ENCODE results near the gene TMEM72.

DNA sequence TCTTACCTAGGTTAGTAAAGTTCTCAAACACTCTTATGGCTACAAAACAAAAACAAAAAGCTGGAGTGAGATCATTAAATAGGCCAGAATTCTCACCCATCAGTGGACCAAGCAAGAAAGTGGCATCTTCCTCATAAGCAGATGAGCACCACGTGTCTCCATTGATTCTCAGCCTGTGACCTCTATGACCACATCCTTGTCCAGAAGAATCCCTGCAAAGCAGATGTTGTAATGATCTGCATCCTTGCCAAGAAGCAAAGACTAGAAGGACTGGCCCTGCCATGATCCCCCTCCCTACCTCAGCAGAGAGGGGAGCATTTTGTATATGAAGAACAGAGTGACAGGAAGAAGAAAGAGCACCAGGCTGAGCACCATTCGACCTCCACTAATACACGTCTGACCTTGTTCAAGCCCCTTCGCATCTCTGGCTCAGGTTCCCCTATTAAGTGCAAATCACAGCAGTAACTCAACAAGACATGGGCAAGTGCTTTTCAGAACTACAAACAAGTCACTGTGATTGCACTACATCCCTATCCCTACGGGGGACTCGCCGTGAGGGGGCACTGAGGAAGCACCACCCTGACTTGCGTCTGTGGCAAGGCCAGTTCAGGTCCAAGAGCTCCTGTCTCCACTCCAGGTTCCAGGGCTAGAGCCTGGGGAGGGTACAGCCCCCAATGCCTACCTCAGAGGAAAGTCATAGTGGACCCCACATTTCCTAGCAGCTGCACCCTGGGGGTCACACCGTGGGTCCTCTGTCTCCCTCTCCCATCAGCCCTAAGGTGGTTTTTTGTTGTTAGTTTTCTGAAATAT is 26.3 kb downstream of the TMEM72 start:
- TF ChIP-seq, protein P1, sequence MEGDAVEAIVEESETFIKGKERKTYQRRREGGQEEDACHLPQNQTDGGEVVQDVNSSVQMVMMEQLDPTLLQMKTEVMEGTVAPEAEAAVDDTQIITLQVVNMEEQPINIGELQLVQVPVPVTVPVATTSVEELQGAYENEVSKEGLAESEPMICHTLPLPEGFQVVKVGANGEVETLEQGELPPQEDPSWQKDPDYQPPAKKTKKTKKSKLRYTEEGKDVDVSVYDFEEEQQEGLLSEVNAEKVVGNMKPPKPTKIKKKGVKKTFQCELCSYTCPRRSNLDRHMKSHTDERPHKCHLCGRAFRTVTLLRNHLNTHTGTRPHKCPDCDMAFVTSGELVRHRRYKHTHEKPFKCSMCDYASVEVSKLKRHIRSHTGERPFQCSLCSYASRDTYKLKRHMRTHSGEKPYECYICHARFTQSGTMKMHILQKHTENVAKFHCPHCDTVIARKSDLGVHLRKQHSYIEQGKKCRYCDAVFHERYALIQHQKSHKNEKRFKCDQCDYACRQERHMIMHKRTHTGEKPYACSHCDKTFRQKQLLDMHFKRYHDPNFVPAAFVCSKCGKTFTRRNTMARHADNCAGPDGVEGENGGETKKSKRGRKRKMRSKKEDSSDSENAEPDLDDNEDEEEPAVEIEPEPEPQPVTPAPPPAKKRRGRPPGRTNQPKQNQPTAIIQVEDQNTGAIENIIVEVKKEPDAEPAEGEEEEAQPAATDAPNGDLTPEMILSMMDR (IDR thresholded peaks at IDR 0.05): no peak
- TF ChIP-seq EP300 (IDR thresholded peaks at IDR 0.05): no peak
